ENCODE data around the gene MAP4K1. TPM values are rescaled to one million over a fixed set of nuclear protein-coding genes. Genes with fewer than 3 reads are reported as not detected.
"Not testable (repeated sequence)": the region's sequence is repeated elsewhere in the genome, so short reads cannot be mapped to it uniquely, and the experiment has no call there.

Gene MAP4K1
- total and polyA plus RNA-seq, 2 of the 13 experiments (the other 11 are each of a cell fraction or from before 2014, with no cell fraction given) = 0.24 to 0.89 TPM

- H3K4me3 ChIP-seq (replicated peaks in 1 of 3; ENCODE audit: insufficient read depth in 1 of 3, low read depth in 2 of 3, low read length in 3 of 3); DNase-seq (ENCODE audit: low spot score); H3K36me3 ChIP-seq (replicated peaks in 1 of 2; ENCODE audit: control insufficient read depth in 1 of 2, insufficient read depth in 2 of 2, low read length in 2 of 2); POLR2A ChIA-PET; FAIRE-seq; H3K9ac ChIP-seq (ENCODE audit: insufficient read depth, low read depth, low read length); H2AFZ ChIP-seq (ENCODE audit: low read length); CTCF ChIA-PET (ENCODE audit: low intra/inter-chr PET ratio, low total read pairs); H3K9me3 ChIP-seq (ENCODE audit: low read length); H3K79me2 ChIP-seq (ENCODE audit: insufficient read depth, low read length); intact Hi-C loops (cut with micrococcal nuclease; ENCODE audit: unreplicated experiment); ATAC-seq; H4K20me1 ChIP-seq (ENCODE audit: insufficient read depth, low read length); BruUV-seq (replicated peaks); in situ Hi-C loops (cut with HindIII; ENCODE audit: extremely low pct_ligation_motif_present, low pct_unique_long_range_greater_than_20kb); H3K4me1 ChIP-seq (ENCODE audit: insufficient read depth, low read length); H3K4me2 ChIP-seq (ENCODE audit: low read depth, low read length); H3K27ac ChIP-seq (ENCODE audit: extremely low read length, insufficient read depth, low read length): not testable (repeated sequence)
- H3K27me3 ChIP-seq (ENCODE audit: control insufficient read depth in 1 of 2, insufficient read depth in 2 of 2, low read length in 2 of 2) = peaks cover 2 to 12% of the 10 kb centered on the region in 2 experiments; a peak in 3 of 5 replicates
- whole genome bisulfite sequencing (ENCODE audit: low lambda C conversion rate) = 32% methylated on average over 6 of the region's 6 CpGs
- peak; percentile 42 for TF ChIP-seq CEBPB (IDR thresholded peaks at IDR 0.05; ENCODE audit: borderline replicate concordance, low read depth, low read length)
These were observed 38.4 kb downstream of the MAP4K1 start for GRCh38 chr19:38579304-38579703.

DNA sequence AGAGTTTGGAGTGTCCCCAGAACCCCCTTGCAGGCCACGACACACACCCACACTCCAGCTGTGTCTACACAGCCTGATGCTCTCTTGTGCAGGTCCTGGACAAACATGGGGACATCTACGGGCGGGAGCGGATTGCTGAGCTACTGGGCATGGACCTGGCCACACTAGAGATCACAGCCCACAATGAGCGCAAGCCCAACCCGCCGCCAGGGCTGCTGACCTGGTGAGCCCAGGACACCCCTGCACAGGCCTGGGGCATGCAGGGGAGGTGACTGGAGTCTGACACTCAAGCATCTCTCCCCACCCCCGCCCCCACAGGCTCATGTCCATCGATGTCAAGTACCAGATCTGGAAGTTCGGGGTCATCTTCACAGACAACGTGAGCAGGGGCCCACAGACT is 39.9 kb downstream of the MAP4K1 start:
- Histone ChIP-seq H3K4me3 (replicated peaks in 1 of 3; ENCODE audit: insufficient read depth in 1 of 3, low read depth in 2 of 3, low read length in 3 of 3) (no peak overlapping the region), H3K4me1 (ENCODE audit: insufficient read depth, low read length) (no peaks in the 10 kb centered on the region), H4K20me1 (ENCODE audit: insufficient read depth, low read length) (no peaks in the 10 kb centered on the region), H3K79me2 (ENCODE audit: insufficient read depth, low read length) (no peaks in the 10 kb centered on the region), H2AFZ (ENCODE audit: low read length) (no peak overlapping the region), H3K36me3 (replicated peaks in 1 of 2; ENCODE audit: control insufficient read depth in 1 of 2, insufficient read depth in 2 of 2, low read length in 2 of 2) (no peaks in the 10 kb centered on the region), H3K9me3 (ENCODE audit: low read length) (no peaks in the 10 kb centered on the region), H3K4me2 (ENCODE audit: low read depth, low read length) (no peak overlapping the region), H3K27me3 (ENCODE audit: control insufficient read depth in 1 of 2, insufficient read depth in 2 of 2, low read length in 2 of 2) (peaks cover 2 to 13% of the 10 kb centered on the region in 2 experiments; a peak in 3 of 5 replicates), H3K27ac (ENCODE audit: extremely low read length, insufficient read depth, low read length) (no peak overlapping the region), H3K9ac (ENCODE audit: insufficient read depth, low read depth, low read length) (no peak overlapping the region)
- no TSS peak for BruUV-seq (replicated peaks)
- DNase-seq (ENCODE audit: low spot score) (no peak), FAIRE-seq (no peak), ATAC-seq (no peak)
- intact Hi-C loops (cut with micrococcal nuclease; ENCODE audit: unreplicated experiment) = no loop called here
- POLR2A ChIA-PET = no interaction called here
- CTCF ChIA-PET (ENCODE audit: low intra/inter-chr PET ratio, low total read pairs) = no interaction called here
- 26% methylated on average over 8 of the region's 11 CpGs for WGBS (ENCODE audit: low lambda C conversion rate)
- in situ Hi-C loops (cut with HindIII; ENCODE audit: extremely low pct_ligation_motif_present, low pct_unique_long_range_greater_than_20kb) = no loop called here
- no peak for TF ChIP-seq MAF1 (CRISPR knock-in tag; IDR thresholded peaks at IDR 0.05; ENCODE audit: borderline replicate concordance)
- no peak for TF ChIP-seq SP1 (IDR thresholded peaks at IDR 0.05)
- no peak for TF ChIP-seq SP1 (CRISPR knock-in tag; IDR thresholded peaks at IDR 0.05)
- no peak for TF ChIP-seq ZBED4 (CRISPR knock-in tag; IDR thresholded peaks at IDR 0.05; ENCODE audit: borderline replicate concordance)
- TF ChIP-seq ZNF589 (CRISPR knock-in tag; conservative IDR thresholded peaks at IDR 0.05) = no peak
- no peak for TF ChIP-seq ZNF607 (CRISPR knock-in tag; IDR thresholded peaks at IDR 0.05; ENCODE audit: borderline replicate concordance)
- no peak for TF ChIP-seq HOXA3 (CRISPR knock-in tag; IDR thresholded peaks at IDR 0.05)
- TF ChIP-seq ZSCAN5A (CRISPR knock-in tag; IDR thresholded peaks at IDR 0.05; ENCODE audit: borderline replicate concordance) = no peak
- no peak for TF ChIP-seq HOXA7 (CRISPR knock-in tag; IDR thresholded peaks at IDR 0.05)
- no peak for TF ChIP-seq ASH2L (IDR thresholded peaks at IDR 0.05; ENCODE audit: insufficient read length, low read depth, low read length)
- no peak for TF ChIP-seq SMC3 (IDR thresholded peaks at IDR 0.05; ENCODE audit: low read length)
- no peak for TF ChIP-seq ZNF598 (CRISPR knock-in tag; IDR thresholded peaks at IDR 0.05; ENCODE audit: borderline replicate concordance)
- TF ChIP-seq, protein P1, sequence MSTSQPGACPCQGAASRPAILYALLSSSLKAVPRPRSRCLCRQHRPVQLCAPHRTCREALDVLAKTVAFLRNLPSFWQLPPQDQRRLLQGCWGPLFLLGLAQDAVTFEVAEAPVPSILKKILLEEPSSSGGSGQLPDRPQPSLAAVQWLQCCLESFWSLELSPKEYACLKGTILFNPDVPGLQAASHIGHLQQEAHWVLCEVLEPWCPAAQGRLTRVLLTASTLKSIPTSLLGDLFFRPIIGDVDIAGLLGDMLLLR (CRISPR knock-in tag; IDR thresholded peaks at IDR 0.05) = no peak

Data from HepG2 (cell line).